HG02678 (cell line): ENCODE data around the gene LST1.
"Not testable (repeated sequence)": the region's sequence is repeated elsewhere in the genome, so short reads cannot be mapped to it uniquely, and the experiment has no call there.

ENCODE experiments used
- ATAC-seq: cut with Tn5 transposase; IDR thresholded peaks from one replicate; pipeline ENCODE4 v1.9.1; 2021; ENCODE audit warnings: mild to moderate bottlenecking, moderate library complexity; ENCODE audit not compliant: unreplicated experiment

The LST1 gene

GRCh38 chr6:31586008-31586407 lies at the start of gene LST1:
LST1 (plus strand) TSS chr6:31586277; CDS start chr6:31587300, 1,023 bp downstream.
- no peak for ATAC-seq

- no peak for ATAC-seq
These were observed 47.2 kb upstream of the LST1 start for GRCh38 chr6:31538805-31539400.

- no peak for ATAC-seq
These were observed 45.4 kb upstream of the LST1 start for GRCh38 chr6:31540640-31541039.

- ATAC-seq = peak; percentile 14
These were observed 44.9 kb upstream of the LST1 start for GRCh38 chr6:31541059-31541657.

- ATAC-seq = peak; percentile 73
These were observed 44.2 kb upstream of the LST1 start, which contains the start of gene DDX39B for GRCh38 chr6:31541658-31542521. DDX39B (minus strand) TSS chr6:31542003; CDS start chr6:31540532, 1,471 bp downstream.

- no peak for ATAC-seq
These were observed 42.4 kb upstream of the LST1 start for GRCh38 chr6:31543639-31544038.

GRCh38 chr6:31544676-31545075 lies 41.4 kb upstream of the LST1 start:
- ATAC-seq = no peak

DNA sequence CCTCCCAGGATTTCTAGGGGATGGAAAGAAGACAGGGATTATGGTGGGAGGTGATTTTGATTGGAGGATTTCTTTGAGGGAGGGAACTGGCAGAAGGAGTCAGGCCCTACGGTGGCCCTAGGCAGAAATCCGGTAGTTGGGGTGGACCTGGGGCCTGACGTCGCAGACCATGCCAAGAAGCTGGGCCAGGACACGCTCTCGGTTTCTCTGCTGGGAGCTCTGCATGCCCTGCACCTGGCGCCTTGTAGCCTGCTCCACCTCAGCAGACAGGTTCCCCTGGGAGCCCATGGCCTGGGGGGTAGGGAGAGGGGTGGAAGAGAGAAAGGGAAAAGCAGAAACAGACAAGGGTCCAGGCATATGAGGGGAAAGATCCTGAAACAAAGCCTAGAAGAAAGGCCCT lies 40.8 kb upstream of the LST1 start:
- no peak for ATAC-seq

- peak; percentile 42 for ATAC-seq
These were observed 39.6 kb upstream of the LST1 start, which contains the start of gene ATP6V1G2 for GRCh38 chr6:31546339-31546957. ATP6V1G2 (minus strand) TSS chr6:31546608; CDS start chr6:31546559, 49 bp downstream.

DNA sequence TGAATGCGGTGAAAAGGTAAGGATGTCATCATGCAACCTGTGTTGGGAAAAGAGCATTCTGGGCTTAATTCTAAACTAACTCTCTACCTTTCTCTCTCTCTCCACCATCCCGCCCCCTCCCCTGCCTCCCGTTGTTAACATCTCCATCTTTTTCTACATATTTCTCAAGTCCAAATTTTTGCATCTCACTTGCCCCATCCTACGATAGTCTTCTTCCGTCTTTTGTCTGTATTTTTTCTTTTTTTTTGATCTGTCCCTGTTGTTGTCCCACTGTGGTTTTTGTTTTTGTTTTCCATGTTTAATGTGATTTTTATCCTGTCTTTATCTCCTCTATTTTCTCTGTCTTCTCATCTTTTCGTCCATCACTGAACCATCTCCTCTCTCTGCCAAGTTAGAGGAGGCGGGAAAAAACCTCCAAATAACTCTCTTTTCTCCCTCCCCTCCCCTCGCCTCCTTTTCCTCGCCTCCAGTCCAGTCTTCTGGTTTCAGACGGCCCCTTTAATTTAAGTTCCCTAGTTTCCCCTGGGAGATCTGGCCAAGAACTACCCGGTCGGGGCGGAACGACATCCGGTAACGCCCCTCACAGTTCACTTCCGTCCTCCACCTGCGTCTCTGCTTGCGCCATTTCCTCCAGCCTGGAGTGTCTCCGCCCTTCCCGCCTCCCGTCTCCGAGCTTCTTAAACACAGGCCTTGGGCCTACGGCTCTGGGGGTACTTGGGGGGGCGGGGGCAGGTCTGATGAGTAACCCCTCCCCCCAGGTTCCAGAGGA lies 38.9 kb upstream of the LST1 start, which contains the start of gene NFKBIL1:
TSS of gene NFKBIL1 (plus strand) at position 651 of the 769 bp plus-strand sequence. CDS start at position 738, 87 bp downstream.
- peak; percentile 79 for ATAC-seq

DNA sequence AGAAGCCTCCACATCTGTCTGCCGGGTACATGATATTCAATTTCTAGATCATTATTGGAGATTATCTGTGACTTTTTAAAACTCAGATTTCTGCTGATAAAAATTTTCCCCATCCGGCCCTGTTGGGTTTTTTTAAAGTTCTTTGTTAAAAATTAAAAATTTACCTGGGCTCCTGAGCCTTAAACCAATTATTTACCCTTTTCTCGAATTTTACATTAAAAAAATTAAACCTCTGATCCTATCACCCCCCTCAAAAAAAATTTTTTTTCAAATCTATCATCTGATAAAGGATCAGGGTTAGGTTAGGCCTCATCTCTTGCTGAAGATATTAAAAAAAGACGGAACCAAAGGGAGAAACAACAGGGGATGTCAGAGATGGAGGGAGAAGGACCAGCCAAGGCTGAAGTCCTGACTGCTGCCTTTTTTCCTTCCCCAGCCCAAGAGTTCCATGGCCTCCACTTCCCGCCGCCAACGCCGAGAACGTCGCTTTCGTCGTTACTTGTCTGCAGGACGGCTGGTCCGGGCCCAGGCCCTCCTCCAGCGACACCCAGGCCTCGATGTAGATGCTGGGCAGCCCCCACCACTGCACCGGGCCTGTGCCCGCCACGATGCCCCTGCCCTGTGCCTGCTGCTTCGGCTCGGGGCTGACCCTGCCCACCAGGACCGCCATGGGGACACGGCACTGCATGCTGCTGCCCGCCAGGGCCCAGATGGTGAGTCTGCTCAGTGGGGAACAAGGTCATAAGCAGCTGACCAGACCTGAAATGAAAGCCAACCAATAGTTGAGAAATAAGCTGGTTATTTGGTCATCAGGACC lies 38.1 kb upstream of the LST1 start:
- no peak for ATAC-seq

GRCh38 chr6:31548544-31548873 lies 37.6 kb upstream of the LST1 start:
- no peak for ATAC-seq

DNA sequence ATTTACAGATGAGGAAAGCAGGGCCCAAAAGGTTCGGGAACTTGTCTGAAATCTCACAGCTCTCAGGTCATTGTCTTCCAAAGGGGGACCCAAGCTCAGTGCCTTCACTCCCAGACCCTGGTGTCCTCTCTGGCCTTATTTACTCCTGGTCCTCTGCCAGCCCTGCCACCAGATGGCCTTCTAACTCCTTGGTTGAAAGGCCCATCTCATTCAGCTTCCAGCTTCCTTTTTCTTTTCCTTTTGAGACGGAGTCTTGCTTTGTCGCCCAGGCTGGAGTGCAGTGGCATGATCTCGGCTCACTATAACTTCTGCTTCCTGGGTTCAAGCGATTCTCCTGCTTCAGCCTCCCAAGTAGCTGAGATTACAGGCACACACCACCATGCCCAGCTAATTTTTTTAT lies 34.7 kb upstream of the LST1 start:
- not testable (repeated sequence) for ATAC-seq

- ATAC-seq = no peak
These were observed 29.8 kb upstream of the LST1 start for GRCh38 chr6:31556307-31556706.

DNA sequence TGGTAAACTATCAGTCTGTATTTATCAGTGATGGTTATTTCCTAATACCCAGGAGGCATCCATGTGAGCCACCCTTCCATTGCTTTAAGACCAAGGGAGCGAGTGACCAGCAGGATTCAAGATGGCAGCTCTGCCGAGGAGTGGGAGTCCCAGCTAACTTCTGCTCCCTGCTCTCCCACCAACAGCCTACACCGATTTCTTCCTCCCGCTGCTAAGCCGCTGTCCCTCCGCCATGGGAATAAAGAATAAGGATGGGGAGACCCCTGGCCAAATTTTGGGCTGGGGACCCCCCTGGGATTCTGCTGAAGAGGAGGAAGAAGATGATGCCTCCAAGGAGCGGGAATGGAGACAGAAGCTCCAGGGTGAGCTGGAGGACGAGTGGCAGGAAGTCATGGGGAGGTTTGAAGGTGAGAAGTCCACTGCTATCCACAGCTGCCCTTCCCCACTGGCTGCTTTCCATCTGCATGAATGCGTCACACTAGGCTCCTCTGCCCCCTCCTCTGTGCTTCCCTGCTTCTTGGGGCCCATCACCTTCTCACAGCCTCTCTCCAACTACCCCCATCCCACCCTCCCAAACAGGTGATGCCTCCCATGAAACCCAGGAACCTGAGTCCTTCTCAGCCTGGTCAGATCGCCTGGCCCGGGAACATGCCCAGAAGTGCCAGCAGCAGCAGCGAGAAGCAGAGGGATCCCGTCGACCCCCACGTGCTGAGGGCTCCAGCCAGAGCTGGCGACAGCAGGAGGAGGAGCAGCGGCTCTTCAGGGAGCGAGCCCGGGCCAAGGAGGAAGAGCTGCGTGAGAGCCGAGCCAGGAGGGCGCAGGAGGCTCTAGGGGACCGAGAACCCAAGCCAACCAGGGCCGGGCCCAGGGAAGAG lies 28.4 kb upstream of the LST1 start:
- no peak for ATAC-seq

- ATAC-seq = no peak
These were observed 27.8 kb upstream of the LST1 start for GRCh38 chr6:31558318-31558625.

- no peak for ATAC-seq
These were observed 27.2 kb upstream of the LST1 start for GRCh38 chr6:31558631-31559500.

DNA sequence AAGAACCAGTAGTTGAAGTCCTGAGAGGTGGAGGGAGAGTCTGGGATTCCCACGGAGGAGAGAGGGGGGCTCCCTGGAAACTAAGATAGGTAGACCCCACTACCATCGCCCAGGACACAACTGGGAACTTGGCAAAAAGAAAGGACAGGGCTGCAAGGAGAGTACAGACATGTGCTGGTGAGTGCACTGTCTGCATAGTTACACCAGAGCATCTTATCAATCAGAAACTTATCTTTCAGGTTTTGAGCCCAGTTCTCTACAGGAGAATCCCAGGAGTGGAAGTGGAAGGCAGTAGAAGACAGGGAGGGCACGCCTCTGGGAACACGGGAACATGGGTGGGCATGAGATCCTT lies 26.5 kb upstream of the LST1 start:
- no peak for ATAC-seq
